ENCODE data around the gene TOX2.

TOX2 gene

GRCh38 chr20:43916073-43916880 is 1.6 kb downstream of the TOX2 start:
- ATAC-seq = peak in 1 of 2 donors; percentile 24

- ATAC-seq = no peak
Measured at GRCh38 chr20:43916881-43917371, 2.3 kb downstream of the TOX2 start.

DNA sequence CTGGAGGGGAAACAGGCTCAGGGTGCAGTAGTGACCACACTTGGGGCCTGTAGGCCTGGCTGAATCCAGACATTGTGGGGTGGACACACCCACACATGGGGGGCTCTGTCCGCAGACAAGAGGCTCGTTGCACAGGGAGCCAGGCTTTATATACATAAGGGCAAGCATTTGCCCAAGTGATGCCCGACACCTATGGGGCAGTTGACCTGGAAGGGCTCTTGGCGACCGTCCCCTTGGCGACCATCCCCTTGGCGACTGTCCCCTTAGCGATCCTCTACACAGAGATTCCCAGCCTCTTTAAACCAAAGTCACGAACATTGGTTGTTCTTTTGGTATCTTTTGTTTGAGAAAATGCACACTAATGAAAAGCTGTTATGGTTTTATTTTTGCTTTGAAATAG is 2.7 kb downstream of the TOX2 start:
- no peak for ATAC-seq

DNA sequence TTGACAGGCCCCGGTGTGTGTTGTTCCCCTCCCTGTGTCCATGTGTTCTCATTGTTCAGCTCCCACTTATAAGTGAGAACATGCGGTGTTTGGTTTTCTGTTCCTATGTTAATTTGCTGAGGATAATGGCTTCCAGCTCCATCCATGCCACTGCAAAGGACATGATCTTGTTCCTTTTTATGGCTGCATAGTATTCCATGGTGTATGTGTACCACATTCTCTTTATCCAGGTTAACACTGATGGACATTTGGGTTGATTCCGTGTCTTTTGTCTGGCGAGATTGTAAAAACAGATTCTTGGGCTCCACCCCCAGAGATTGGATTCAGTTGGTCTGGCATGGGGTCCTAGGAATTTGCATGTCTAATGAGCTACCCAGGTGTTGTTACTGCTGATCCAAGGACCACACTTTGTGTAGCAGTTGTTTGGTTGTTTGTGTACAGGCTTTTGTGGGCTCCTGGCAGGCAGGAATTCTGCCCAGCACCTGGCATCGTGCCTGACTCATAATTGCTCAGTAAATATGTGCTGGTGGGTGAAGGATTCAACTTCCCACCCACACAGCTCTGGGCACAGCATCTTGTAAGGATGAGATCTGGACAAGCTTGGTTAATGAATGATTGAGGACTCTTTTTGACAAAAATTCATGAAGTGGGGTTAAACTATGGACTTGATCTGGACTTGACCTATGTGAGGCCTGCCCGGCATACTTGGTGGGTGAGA is 5.2 kb downstream of the TOX2 start:
- ATAC-seq = no peak

GRCh38 chr20:43920797-43921196 is 6.1 kb downstream of the TOX2 start:
- no peak for ATAC-seq

GRCh38 chr20:43921227-43921780 is 6.7 kb downstream of the TOX2 start:
- ATAC-seq = no peak

DNA sequence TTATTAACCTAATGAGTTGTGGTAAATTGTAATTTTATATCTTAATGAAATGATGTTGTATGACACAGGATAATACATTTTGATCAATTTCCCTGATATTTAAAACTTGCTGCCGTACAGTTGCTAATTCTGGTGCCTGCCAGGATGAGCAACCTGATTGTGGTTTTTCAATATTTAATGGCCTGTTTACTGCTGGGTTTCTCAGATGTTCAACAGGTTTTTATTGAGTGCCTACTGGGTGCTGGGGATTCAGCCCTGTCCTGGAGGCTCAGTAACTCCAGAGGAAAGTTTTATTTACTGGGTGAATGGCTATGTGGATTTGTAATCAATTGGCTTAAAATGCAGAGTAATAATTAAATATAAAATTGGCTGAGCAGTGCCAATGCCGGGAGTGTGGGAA is 8.0 kb downstream of the TOX2 start:
- ATAC-seq = no peak

DNA sequence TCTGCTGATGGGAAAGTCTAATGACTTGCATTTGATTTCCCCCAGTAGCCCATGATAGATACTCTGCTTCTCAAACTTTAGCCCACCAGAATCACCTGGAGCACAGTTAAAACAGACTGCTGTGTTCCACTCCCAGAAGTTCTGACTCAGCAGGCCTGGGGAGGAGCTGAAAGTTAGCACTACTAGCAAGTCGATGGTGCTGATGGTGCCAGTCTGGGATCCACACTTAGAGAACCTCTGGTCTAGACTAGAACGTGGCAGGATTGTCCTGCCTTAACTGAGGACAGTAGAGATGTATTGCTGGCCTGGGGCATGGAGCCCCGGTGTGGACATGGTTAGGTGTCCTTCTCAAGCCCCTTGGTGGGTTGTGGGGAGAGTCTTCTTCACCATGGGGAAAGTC is 8.7 kb downstream of the TOX2 start:
- ATAC-seq = peak in 1 of 2 donors; percentile 37

DNA sequence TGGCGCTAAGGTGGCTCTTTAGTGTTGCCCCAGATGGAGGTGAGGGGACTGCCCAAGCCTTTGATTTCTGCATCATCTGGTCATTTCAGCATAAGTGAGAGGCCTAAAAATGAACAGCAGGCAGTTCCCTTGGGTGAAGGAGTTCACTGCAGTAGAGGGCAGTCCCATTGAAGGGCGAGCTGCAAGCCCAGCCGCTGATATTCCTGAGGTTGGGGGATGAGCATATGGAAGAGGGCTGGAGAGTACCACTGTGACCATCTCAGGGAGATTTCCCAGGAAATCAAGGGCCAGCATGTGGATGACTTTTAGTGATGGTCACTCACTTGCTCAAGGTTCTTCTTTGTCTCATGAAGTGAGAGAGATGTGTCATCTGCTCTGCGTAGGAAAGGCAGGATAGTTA is 9.3 kb downstream of the TOX2 start:
- no peak for ATAC-seq

DNA sequence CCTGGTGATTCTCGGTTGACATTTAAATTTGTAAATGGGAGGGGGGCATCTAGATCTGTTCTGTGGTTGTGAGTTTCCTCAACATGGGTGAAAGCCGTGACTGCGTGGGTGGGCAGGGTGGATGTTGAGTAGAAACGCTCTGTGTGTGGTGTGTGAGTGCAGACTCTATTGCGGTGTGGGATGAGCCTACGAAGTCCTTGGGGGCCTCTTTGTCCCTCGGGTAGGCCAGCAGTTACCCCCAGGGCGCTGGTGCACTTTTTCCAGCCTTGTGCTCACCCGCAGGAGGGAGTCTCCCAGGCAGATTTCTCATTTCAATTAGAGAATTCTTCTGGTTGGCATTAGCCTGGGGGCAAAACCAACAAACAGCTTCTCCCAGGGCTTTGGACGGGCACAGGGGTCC is 10.6 kb downstream of the TOX2 start:
- peak; percentile 65 to 76 for ATAC-seq

- no peak for ATAC-seq
Measured at GRCh38 chr20:43925801-43926200, 11.1 kb downstream of the TOX2 start.

GRCh38 chr20:43926287-43927050 is 11.8 kb downstream of the TOX2 start:
- ATAC-seq = no peak

GRCh38 chr20:43931976-43932375 is 17.3 kb downstream of the TOX2 start:
- no peak for ATAC-seq

- ATAC-seq = no peak
Measured at GRCh38 chr20:43934833-43935232, 20.2 kb downstream of the TOX2 start.

DNA sequence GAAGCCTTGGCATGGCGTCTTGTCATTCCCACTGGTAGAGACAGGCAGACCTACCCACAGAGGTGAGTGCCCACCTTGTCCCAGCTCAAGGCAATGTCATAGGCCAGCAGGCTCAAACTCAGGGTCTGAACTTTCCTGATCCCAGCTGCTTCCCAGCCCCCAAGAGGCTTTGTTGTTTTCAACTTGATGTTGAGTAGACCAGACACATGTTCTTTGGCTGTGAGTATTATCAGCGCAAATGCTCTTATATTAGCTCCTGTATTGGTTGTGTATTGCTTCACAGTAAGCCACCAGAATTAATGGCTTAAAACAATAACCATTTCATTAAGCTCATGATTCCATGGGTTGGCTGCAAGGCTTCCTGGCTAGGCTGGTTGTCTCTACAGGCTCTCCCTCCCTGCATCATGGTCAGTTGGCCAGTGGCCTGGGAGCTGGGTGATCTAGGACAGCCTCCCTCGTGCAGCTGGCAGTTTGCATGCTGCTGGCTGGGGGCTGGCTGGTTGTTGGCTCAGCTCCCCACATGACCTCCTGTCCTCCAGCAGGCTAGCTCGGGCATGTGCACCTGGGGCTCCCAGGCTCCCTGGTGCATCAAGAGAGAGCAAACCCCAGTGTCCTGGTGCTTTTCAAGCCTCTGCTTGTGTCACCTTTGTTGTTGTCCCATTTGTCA is 21.6 kb downstream of the TOX2 start:
- ATAC-seq = no peak

DNA sequence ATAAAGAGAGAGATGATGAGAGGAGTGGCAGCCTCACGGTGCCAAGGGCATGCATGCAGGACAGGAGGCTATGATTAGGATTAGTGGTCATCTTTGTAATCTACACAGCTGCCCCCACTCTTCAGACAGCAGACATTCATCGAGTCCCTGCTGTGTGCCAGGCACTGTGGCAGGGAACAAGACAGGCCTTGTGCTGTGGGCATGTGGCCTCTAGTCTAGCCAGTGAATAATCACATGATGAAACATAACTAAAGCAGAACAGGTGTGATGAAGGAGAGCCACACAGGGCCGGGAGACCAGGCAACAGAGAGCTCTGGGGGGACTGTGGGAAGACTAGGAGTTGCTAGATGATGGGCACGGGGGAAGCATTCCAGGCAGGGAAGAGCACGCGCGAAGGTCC is 22.2 kb downstream of the TOX2 start:
- ATAC-seq = no peak

DNA sequence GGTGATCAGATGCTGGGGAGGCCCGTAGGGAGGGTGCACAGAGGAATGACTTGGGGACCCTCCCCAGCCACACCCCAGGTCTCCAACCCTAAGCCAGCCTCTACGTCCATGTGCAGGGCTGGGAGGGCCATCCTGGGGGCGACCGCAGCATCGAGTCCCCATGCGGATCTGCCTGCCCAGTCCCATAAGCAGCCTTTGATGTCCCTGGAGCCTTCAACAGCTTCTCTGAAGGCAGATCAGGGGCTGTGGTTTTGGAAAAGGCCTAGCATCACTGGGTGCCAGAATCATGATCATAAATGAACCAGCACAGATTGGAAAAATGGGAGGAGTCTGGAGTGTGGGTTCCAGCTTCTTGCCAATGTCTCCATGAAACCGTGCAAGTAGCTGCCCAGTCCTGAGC is 22.9 kb downstream of the TOX2 start:
- ATAC-seq = no peak

- ATAC-seq = no peak
Measured at GRCh38 chr20:43938017-43938655, 23.5 kb downstream of the TOX2 start.

DNA sequence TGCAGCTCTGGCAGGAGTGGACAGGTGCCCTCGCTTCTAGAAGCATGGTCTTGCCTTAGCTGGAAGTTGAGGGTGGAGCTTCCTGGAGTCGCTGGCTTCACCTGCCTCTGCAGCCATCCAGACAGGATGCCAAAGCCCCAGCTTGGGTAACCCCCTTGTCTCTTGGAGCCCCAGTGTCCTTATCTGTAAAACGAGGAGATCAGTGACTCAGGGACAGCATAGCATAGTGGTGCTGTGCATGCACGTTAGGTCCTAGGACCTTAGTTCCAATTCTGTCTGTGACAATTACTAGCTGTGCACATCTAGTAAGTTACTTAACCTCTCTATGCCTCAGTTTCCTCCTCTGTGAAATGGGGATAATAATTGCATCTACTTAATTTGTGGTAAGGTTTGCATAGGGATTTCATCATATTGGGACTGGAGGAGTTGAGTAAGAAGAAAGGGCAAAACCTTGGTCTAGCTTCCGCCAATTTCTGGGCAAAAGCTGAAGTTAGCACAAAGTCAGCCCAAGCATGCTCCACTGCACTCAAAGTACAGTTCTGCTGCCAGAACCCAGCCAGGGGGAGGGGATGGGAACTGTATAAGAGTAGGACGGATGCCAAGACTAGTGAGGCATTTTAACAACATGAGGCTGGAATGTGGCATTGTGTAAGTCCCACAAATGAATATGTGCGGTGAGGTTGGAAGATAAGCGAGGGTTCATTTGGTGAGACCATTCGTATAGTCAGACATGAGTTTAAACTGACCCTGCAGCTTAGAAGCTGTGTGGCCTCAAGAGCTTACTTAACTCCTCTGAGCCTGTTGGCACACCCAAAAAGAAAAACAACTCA is 24.5 kb downstream of the TOX2 start:
- no peak for ATAC-seq

DNA sequence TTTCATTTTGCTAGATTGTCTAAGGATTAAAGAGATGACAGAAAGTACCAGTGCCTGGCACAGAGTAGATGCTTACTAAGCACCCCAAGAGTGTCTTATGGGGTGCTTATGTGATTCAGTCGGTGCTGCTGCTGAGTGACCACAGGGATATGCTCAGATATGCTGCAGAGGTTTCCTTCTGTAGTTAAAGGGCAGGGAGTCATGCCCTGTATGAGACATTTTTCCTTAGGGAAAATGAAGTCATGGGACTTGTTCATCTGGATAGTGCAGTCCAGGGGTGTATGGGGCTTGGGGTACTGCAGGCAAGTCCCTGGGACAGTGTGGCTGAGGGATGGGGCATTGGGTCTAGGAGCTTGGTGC is 25.1 kb downstream of the TOX2 start:
- ATAC-seq = no peak

All from activated CD4-positive, CD25-positive, alpha-beta regulatory T cell treated with anti-CD3 and anti-CD28 coated beads, Interleukin-2, amount 50 U/mL, for 24 hours (primary cell).